Stimulated activated naive CD4-positive, alpha-beta T cell (primary cell): ENCODE results near the gene SLC39A13.

Source experiments
- DNase-seq, 6 experiments: peaks; one replicate each; lab custom pipeline; 2025; lab: John Stamatoyannopoulos, UW

Gene SLC39A13

DNA sequence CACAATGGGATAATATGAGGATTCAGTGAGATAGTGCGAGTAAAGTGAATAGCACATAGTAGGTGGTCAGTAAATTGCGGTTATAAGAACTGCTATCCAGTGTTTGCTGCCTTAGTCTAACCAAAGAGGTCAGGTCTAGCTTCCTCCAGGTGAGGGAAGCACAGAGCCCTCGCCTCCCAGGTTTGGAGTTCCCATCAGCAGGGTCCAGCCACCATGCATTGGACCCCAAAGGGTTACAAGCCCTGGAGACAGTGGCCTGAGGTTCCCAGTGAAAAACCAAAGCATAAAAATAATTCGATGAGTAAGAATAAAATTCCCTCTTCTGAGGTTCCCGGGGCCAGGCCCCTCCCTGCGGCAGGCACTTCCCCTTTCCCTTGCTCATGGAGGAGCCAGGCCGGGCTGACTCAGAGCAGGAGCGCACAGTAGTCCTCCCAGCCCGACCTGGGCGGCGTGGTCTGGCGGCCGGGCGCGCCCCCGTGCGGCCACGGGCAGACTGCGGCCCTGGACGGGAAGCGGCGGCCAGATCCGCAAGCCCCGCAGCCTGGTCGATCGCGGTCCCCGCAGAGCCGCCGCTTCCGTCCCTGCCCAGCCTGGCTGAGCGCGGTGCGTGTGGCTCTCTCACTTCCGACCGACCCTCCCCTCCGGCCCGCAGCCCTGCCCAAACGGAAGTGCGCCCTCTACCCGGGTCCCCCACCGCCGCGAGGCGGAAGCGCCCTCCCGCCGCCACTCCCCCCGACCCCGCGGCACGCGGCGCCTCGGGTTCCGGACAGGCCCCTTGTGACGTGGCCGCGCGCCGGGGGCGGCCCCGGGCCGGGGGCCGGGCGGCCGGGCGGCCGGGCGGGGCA is at the start of gene SLC39A13:
Gene SLC39A13 (plus strand): TSS at position 845 of the 845 bp plus-strand sequence. CDS start 1,505 bp downstream, outside the sequence.
- DNase-seq: peak; percentile 74 to 90 (median 83)

DNA sequence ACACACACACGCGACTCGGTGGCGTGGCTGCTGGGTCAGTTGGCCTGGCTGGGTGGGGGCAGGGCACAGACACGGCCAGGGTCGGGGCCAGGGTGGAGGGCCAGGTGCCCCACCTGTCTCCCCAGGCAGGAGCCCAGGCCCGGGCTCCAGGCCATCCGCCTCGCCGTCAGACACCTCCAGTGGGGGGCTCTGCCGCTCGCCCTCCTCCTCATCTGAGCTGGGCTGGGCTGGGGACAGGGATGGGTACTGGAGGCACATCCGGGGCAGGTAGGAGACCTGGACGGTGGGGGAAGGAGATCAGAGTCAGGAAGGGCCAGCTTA is 49.7 kb upstream of the SLC39A13 start:
- DNase-seq: no peak

DNA sequence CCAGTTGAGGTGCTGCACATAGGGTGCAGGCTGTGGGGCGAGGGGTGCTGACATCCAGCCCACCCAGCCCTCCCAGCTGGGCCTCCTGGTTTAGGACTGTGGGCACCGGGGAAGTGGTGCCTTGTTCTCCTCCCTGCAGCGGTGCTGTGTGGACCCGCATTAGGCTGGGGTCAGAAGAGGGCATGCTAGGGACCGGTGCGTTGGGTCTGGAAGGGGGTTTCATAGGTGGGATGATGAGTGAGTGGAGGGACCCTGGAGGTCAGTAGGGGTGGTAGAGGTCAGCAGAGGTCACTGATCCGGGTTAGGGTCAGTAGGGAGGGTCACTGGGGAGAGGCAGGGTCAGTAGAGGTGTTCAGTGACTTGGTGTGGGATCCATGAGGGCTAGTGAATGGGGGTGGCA is 49.2 kb upstream of the SLC39A13 start:
- DNase-seq: no peak

DNA sequence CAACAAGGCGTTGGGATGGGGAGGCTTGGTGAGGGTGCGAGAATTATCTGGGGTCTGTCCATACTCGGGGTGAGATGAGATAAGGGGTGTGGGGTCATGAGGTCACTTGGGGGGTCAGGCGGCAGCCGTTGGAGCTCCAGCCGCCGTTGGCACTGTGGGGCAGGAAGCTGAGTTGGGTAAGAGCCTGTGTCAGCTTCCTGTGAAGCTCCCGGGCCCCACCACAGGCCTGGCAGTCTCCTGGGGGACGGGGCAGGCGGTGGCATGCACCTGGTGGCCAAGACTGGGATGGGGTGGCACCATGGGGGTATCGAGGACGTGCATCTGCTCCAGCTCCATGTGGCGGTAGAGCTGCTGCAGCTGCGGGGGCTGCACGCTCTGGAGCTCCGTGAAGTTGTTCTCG is 48.8 kb upstream of the SLC39A13 start:
- DNase-seq: peak in 1 of 6 experiments; percentile 8

DNA sequence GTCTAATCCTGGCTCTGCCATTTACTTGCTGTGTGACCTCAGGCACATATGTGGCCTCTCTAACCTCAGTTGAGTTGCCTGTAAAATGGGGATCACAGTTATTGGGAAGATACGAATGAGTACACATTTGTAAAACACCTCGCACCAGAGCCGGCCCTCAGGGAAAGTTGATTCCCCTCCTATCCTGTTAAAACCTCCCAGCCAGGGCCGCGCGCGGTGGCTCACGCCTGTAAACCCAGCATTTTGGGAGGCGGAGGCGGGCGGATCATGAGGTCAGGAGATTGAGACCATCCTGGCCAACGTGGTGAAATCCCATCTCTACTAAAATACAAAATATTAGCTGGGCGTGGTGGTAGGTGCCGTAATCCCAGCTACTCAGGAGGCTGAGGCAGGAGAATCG is 48.0 kb upstream of the SLC39A13 start:
- no peak for DNase-seq

DNA sequence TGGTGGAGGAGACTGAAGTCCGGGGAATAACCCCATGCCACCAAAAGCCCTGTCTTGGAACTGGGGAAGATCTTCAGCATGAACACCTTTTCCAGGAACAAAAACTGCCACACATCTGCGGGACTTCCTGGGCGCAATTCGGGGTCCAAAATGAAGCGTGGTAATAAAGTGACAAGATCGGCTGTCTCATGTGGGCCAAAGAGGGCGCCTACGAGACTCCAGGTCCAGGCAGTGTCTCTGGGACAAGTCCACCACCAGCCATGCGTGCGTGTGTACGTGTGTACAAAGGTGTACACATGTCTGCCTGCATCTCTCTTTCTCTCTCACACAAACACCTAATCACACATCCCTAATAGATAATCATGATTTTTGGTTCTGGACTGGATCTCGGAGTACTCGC is 47.0 kb upstream of the SLC39A13 start:
- DNase-seq: no peak

DNA sequence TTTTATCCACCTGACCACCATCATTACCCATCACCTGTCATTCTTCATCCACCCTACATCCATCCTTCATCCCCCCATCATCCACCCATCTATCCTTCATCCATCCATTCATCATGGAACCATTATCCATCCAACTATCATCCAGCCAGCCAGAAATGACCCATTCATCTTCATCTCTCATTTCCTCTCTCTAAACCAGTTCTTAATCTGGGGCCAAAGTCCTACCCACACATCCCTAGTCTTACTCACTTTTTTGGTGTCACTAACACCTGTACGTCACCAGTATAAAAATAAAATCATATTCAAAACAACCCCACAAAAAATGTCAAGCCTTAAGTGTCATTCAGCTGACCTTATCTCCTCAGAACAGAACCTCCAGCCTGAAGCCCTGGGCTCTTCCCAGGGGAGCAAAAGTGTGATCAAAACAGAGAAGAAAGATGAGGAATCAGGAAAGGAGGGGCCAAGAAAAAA is 42.3 kb upstream of the SLC39A13 start:
- DNase-seq: no peak

DNA sequence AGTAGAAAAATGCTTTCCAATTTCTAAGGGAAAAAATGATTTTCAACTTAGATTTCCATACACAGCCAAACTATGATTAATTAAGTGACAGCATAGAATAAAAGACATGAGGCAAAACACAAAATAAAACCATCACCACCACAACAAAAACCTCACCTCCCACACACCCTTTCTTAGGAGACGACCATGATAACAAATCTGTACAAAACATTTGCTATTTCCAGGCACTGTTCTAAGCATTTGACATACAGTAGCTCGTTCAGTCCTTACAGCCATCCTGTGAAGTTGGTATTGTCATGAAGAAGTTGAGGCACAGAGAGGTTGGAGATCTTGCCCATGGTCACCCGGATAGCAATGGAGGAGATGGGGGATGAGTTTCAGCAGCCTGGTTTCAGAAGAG is 38.7 kb upstream of the SLC39A13 start:
- no peak for DNase-seq

DNA sequence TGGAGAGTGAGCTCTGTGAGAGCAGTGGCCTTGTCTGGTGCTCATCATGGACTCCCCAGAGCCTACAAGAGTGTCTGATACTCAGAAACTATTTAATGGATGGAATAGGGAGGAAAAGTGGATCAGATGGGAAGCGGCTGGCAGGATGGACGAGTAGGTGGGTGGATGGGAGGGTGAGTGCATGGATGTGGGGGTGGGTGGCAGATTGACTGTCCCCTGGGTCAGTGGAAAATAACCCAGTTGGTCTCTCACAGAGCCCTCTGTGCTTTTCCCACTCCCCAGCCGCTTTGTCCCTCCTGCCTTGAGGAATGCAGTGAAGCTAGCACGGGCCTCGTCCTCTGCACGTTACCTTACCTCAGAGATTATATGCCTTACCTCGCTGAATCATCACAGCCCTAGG is 36.0 kb upstream of the SLC39A13 start:
- no peak for DNase-seq

DNA sequence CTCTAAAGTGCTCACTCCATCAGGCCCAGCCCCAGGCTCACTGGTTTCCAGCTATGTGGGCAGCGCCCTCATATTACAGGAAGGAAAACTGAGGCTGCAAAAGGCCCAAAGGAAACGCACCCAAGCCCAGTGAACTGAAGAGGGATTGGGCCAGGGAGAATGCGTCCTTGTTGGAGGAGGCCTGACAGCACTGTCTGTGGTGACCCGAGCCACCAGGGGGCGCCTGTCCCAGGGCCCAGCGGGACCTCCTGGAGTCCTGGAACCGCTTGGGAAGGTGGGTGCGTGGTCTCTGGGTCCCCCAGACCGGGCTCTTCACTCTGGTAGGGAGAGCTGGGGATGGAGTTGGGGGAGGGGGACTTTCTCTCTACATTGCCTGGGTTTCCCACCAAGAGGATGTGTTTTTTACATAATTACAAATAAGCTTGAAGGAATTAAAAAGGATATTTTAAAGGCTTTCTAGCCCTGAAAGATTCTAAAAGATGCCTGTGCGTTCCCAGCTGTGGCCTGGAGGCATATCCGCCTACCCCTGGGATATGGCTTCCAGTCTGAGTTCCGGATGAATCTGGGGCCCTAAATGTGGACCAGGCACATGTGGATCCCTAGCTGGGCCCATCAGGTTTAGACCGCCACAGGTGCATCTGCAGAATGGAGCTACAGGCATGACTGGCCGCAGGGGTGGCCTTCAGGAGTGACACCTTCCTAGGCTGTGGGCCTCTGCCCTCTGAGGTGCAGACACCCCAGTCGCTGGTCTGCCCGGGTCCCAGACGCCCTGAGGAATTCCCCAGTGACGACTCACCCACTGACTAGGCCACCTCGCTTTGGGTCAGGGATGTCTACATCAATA is 34.3 kb upstream of the SLC39A13 start:
- DNase-seq: peak; percentile 62 to 87 (median 78)

DNA sequence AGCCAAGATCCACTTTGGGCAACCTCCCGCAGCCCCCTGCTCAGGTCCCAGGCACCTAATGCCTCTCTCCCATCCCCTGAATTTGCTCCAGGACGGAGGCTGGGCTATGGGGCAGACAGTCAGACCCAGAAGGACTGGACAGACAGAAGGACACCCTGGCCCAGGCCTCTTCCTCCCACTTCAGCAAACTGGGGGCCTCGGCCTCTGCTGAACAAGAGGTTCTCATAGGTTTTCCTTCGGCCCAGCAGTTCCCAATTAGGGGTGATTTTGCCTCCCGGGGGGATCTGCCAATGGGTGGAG is 33.7 kb upstream of the SLC39A13 start:
- DNase-seq: no peak

DNA sequence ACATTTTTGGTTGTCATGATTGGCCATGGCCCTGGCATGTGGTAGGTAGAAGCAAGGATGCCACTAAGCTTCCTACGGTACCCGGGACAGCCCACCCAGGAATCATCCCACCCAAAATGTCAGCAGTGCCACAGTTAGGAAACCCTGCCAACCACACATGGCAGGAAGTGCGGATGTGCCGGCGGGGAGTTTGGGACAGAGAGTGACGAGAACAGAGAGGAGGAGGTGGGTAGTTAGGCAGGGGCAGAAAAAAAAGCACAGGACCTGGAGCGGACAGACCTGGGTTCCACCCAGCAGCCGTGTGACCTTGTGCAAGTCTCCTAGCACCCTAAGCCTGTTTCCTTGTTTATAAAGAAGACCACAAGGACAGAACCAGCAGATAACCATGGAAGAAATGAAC is 33.4 kb upstream of the SLC39A13 start:
- DNase-seq: no peak

DNA sequence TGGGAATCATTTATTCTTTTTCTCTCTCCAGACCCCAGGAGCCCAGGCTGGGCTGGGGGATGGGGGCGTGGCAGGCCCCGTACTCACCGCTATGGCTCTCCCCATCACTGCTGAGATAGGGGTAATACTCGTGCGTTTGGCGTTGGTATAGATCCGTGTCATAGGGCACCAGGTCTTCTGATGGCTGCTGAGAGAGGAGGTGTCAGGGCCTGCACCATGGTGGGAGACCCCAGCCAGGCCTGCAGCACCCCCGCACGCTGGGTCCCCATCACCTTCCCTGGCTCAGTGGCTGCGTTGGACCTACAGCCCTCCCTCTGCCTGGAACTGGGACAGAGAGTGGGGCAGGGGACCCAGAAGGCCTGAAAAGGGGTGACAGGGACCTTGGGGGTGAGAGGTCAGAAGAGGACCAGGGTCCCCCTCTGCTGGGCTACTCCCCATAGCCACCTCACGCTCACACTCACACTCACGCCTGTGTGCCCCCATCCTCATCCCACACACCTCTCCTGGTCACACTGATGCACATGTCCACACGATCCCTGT is 32.8 kb upstream of the SLC39A13 start:
- DNase-seq: no peak

DNA sequence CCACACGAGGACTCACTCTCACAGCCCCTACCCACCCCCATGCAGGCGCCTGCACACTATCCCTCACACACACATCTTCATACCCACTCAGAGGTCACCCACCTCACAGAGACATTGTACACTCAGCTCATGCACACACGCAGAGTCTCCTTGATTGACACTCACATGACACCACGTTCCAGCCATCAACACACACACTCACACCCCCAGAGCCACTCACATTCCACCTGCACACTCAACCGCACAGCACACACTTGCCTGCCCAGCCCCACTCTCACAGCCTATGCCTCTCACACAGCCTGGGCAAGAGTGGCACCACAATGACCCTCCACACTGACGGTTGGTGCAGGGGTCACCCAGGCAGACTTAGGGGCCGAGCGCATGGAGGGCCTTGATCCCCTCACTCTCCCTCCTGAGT is 32.3 kb upstream of the SLC39A13 start:
- no peak for DNase-seq

DNA sequence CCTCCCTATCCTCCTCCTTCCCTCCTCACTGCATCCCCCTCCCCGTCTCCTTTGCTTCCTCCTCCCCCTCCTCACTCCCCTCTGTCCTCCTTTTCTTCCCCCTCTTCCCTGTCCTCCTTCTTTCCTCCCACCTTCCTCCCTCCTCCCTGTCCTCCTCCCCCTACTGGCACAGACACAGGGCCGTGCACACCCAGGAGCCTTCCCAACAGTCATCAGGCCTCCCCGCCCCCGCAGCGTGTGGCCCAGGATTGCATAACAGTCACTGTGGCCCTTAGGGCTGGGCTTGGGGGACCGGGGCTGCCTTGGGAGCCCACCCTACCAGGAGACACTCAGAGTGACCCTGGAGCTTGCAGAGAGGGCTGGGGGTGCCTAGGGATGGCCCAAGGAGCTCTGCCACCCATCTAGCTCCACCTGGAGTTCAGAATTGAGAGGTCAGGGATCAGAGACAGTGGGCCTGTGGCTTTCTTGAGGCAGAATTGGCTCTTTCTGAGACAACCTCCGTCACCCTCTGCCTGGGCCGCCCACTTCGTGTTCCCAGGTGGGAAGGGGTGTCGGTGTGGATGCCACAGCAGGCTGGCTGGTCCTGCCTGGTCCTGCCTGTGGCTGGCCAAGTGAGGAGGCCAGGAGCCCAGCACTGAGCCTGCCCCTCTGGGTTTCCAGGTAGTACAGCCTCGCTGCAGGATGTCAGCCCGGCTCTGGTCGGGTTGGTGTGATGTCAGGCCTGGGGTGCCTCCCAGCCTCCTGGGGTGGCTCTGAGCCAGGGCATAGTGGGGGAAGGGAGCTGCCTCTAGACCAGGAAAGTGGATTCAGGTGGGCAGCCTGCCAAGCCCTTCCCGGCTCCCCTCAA is 31.6 kb upstream of the SLC39A13 start:
- DNase-seq: no peak

DNA sequence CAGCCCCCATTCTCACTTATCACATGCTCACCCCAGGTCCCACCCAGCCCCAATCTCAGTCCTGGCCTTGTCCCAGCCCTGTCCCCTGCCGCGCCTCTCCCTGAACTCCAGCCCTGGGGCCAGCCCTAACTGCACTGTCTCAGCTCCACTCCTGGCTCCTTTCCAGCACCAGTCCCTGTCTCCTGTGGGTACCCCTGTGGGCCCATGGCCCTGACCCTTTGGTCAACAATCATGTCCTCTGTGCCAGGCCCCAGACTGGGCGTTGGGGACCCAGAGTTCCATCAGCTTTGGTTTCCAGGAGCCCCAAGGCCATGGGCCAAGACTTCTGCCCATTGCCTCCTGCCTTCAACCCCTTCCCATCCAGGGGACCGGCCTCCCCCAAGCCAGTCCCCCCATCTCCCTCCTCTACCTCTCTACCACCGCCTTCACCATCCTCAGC is 30.8 kb upstream of the SLC39A13 start:
- no peak for DNase-seq

DNA sequence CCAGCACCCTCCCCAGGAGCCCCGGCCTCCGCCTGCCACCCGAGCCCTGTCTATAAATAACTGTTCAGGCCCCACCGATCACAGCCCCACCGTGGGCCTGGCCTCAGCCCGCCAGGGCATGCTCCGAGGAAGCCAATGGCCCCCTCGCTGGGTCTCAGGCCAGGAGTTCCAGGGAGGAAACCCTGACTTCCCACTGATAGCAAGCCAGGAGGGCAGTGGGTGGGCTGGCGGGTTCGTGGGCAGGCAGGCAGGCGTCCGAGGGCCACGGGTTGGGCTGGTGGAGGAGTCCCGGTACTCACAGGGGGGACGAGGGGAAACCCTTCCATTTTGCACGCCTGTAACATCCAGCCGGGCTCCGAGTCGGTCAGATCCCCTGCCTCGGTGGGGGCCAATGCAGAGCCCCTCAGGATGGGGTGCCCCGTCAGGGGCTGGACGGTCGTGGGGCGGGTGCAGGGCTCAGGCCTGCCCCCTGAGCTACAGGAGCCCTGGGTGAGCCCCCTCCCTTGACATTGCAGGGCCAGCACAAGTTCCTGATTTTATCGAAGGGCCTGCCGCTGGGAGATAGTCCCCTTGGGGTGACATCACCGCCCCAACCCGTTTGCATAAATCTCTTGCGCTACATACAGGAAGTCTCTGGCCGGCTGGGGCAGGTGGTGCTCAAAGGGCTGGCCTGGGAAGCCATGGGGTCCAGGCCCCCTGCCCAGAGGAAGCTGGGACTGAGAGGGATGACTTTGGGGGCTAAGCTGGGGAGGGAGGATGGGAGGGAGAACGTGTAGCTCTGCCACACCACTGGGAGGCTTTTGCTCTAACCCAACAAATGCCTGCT is 30.2 kb upstream of the SLC39A13 start, which contains the start of gene SPI1:
Gene SPI1 (minus strand): TSS at position 538 of the 826 bp plus-strand sequence. CDS start 194 bp downstream, at position 344.
- DNase-seq: no peak

DNA sequence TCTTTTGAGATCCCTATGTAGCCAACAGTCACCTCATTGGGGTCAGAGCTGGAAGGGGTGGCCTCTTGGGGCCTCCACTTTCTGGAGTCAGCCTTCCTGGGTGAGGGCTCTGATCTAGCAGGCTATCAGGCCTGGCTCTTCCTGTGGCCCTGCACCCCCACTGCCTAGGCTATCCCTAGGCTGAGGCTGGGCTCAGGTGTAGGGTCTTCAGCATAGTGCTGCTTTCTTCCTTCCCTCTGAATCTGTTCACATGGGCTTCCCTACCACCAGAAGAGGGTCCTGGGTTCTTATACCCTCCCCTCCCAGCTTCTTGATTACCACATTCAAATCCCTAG is 29.6 kb upstream of the SLC39A13 start:
- no peak for DNase-seq

DNA sequence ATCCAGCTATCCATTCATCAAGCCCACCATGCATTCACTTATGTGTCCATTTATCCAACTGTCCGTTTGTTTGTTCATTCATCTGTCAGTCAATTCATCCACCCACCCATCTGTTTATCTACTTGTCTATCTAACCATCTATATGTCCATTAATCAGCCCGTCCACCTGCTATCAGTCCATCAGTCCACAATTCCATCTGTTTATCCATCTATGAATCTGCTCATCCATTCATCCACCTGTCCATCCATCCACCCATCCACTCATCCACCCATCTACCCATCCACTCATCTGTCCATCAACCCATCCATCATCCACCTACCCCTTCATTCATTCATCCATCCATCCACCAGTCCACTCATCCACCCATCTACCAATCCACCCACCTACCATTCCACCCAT is 29.1 kb upstream of the SLC39A13 start:
- DNase-seq: no peak

DNA sequence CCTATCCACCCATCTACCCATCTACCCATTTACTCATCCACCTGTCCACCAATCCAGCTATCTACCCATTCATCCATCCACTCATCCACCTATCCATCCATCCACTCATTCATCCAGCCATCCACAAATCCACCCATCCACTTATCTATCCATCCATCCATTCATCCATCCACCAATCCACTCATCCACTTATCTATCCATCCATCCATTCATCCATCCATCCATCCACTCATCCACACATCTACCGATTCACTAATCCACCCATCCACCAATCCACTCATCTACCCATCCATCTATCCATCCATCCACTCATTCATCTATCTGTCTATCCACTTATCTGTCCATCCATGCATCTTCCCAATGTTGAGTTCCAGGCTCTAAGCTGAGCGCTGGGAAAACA is 28.3 kb upstream of the SLC39A13 start:
- DNase-seq: no peak

DNA sequence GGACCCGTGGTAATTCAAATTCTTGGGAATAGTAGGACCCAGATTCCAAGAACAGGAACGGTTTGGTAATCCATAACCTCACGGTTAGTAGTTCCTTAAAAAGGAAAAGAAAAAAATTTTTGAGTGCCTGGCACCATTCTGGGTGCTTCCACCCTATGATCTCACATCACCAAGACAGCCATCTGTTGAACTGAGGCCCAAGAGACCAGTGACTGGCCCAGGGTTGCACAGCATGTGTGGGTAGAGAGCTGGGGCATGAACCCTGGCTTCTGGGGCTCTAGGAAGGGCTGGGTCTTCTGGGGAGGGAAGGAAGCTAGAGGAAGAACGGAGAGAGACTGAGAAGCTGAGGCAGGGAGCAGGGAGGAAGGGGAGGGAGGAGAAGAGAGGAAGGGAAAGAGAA is 25.3 kb upstream of the SLC39A13 start:
- no peak for DNase-seq
